ENCODE results near the gene PLPPR1.

DNA sequence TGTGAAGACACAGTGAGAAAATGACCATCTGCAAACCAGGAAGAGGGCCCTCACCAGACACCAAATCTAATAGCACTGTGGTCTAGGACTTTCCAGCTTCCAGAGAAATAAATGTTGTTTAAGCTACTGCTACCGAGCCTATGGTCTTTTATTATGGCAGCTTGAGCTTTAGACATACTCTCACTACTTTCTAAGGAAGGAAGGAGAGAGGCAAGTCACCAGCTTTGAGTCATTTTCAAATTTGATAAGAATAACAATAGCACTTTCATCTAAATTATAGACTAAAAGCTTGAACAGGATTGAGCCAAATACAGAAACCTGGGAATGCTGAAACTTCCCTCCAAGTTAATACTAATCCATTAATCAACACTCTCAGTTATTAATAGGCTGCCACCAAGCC, 64.4 kb downstream of the PLPPR1 start:
- TF ChIP-seq, protein P1, sequence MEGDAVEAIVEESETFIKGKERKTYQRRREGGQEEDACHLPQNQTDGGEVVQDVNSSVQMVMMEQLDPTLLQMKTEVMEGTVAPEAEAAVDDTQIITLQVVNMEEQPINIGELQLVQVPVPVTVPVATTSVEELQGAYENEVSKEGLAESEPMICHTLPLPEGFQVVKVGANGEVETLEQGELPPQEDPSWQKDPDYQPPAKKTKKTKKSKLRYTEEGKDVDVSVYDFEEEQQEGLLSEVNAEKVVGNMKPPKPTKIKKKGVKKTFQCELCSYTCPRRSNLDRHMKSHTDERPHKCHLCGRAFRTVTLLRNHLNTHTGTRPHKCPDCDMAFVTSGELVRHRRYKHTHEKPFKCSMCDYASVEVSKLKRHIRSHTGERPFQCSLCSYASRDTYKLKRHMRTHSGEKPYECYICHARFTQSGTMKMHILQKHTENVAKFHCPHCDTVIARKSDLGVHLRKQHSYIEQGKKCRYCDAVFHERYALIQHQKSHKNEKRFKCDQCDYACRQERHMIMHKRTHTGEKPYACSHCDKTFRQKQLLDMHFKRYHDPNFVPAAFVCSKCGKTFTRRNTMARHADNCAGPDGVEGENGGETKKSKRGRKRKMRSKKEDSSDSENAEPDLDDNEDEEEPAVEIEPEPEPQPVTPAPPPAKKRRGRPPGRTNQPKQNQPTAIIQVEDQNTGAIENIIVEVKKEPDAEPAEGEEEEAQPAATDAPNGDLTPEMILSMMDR (IDR thresholded peaks at IDR 0.05), result no peak
- TF ChIP-seq ZFX (IDR thresholded peaks at IDR 0.05; ENCODE audit: borderline replicate concordance), result no peak
